Measurements from ENCODE around the gene EXOC3. TPM values are rescaled to one million over a fixed set of nuclear protein-coding genes. Genes with fewer than 3 reads are reported as not detected.

The EXOC3 gene
- total RNA-seq, 2 donors from 2014 or later: 38.6 to 53.7 TPM

DNA sequence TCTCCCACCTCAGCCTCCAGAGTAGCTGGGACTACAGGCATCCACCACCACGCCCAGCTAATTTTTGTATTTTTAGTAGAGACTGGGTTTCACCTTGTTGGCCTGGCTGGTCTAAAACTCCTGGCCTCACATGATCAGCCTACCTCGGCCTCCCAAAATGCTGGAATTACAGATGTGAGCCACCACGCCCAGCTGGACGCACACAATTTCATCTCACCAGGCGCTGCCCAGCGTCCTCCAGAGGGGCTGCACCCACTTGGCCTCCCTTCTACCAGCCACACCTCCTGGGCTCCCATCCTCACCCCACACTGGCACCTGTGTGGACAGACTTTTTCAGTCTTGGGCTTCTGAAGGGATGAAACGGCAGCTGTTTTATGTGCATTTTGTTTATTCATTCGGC, 3.8 kb upstream of the EXOC3 start:
- Histone ChIP-seq H3K4me1 (ENCODE audit: control insufficient read depth, insufficient read depth, low read length) (peaks cover 6% of the 10 kb centered on the region), H3K27ac (ENCODE audit: low read depth, low read length) (no peak overlapping the region), H3K27me3 (ENCODE audit: control insufficient read depth, insufficient read depth, low read length, poor library complexity, severe bottlenecking) (no peaks in the 10 kb centered on the region), H3K9me3 (ENCODE audit: control insufficient read depth, low read length) (no peaks in the 10 kb centered on the region), H3K9ac (ENCODE audit: extremely low read depth, low read length, poor library complexity, severe bottlenecking) (no peak overlapping the region), H3K36me3 (ENCODE audit: control insufficient read depth, insufficient read depth, low read length) (no peaks in the 10 kb centered on the region), H3K4me3 (ENCODE audit: low read length) (no peak overlapping the region)
- no peak overlapping the region for H3K27ac Mint-ChIP-seq
- WGBS, 2 experiments (ENCODE audit: insufficient coverage in 1 of 2, insufficient read length in 1 of 2): 81 to 94% methylated on average over 4 to 8 of the region's 8 CpGs
- peak; percentile 20 for DNase-seq
- peaks cover 2% of the 10 kb centered on the region for H3K4me1 Mint-ChIP-seq
- H3K27me3 Mint-ChIP-seq (ENCODE audit: insufficient read depth): peaks cover 7% of the 10 kb centered on the region
- H3K4me3 Mint-ChIP-seq: no peak overlapping the region
- H3K9me3 Mint-ChIP-seq: no peaks in the 10 kb centered on the region
- TF ChIP-seq, protein P1, sequence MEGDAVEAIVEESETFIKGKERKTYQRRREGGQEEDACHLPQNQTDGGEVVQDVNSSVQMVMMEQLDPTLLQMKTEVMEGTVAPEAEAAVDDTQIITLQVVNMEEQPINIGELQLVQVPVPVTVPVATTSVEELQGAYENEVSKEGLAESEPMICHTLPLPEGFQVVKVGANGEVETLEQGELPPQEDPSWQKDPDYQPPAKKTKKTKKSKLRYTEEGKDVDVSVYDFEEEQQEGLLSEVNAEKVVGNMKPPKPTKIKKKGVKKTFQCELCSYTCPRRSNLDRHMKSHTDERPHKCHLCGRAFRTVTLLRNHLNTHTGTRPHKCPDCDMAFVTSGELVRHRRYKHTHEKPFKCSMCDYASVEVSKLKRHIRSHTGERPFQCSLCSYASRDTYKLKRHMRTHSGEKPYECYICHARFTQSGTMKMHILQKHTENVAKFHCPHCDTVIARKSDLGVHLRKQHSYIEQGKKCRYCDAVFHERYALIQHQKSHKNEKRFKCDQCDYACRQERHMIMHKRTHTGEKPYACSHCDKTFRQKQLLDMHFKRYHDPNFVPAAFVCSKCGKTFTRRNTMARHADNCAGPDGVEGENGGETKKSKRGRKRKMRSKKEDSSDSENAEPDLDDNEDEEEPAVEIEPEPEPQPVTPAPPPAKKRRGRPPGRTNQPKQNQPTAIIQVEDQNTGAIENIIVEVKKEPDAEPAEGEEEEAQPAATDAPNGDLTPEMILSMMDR (conservative IDR thresholded peaks at IDR 0.05): no peak
- no peaks in the 10 kb centered on the region for H3K36me3 Mint-ChIP-seq (ENCODE audit: low read depth)

DNA sequence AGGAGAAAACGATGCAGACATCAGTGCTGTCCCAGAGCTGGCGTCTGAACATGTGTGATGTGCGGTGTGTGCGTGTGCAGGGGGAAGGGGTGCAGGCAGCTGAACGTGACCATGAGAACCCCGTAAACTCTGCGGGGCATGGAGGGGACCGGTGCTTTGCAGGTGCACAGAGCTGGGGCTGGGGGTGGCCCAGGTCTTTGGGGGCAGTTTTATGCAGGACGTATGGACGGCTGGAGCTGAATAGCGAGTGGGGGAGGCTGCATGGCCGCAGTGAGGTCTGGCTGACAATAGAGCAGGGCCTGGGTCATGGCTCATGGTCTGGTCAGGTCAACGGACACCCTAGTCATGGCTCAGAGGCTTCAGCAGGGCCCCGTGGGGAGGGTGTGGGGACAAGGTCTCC, 3.3 kb upstream of the EXOC3 start:
- Mint-ChIP-seq H3K27ac (no peak overlapping the region), H3K9me3 (no peaks in the 10 kb centered on the region), H3K4me3 (no peak overlapping the region), H3K36me3 (ENCODE audit: low read depth) (no peaks in the 10 kb centered on the region), H3K4me1 (peaks cover 4% of the 10 kb centered on the region), H3K27me3 (ENCODE audit: insufficient read depth) (peaks cover 7% of the 10 kb centered on the region)
- Histone ChIP-seq H3K9me3 (ENCODE audit: control insufficient read depth, low read length) (no peaks in the 10 kb centered on the region), H3K4me1 (ENCODE audit: control insufficient read depth, insufficient read depth, low read length) (peaks cover 6% of the 10 kb centered on the region), H3K9ac (ENCODE audit: extremely low read depth, low read length, poor library complexity, severe bottlenecking) (no peak overlapping the region), H3K27ac (ENCODE audit: low read depth, low read length) (no peak overlapping the region), H3K36me3 (ENCODE audit: control insufficient read depth, insufficient read depth, low read length) (no peaks in the 10 kb centered on the region), H3K27me3 (ENCODE audit: control insufficient read depth, insufficient read depth, low read length, poor library complexity, severe bottlenecking) (no peaks in the 10 kb centered on the region), H3K4me3 (ENCODE audit: low read length) (no peak overlapping the region)
- 92 to 96% methylated on average over 13 to 14 of the region's 14 CpGs for WGBS, 2 experiments (ENCODE audit: insufficient coverage in 1 of 2, insufficient read length in 1 of 2)
- peak; percentile 29 for DNase-seq
- TF ChIP-seq, protein P1 (conservative IDR thresholded peaks at IDR 0.05): no peak

DNA sequence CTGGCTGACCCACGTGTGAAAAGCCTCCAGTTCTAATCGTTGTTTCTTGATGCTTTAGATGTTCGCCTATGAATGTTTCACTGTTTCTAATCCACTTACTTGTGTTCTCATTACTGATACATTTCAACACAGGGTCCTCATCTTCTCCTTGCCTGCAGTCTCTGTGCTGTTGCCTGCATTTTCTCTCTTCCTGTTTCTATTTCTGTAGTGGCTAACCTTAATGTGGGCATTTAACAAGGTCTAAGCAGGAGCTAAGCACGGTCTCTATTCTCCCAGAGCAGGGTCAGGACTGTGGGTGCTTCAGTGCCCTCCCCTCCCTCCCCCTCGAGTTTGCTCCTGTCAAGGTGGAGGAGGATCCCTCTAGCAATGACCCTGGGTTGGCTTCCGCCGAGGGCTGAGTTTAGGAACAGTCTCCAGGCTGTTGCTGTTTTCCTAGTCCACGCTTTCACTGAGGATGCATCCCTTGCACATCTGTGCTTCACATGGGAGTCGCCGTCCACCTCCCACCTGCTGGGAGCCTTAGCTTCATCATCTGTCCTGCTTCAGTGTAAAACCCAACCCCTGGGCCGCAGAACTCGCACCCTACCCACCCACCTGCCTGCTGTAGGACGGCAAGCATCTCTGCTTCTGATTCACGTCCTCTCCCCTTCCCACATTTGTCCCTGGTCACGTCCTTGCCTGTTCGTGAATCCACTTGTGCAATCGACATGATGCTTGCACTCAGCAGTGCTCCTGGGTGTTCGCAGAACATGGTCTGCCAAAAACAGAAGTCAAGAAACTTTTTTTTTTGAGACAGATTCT, 2.4 kb upstream of the EXOC3 start:
- H3K9me3 Mint-ChIP-seq: no peaks in the 10 kb centered on the region
- TF ChIP-seq, protein P1 (conservative IDR thresholded peaks at IDR 0.05): no peak
- no peaks in the 10 kb centered on the region for H3K9me3 ChIP-seq (ENCODE audit: control insufficient read depth, low read length)
- no peak overlapping the region for H3K4me3 ChIP-seq (ENCODE audit: low read length)
- H3K27me3 Mint-ChIP-seq (ENCODE audit: insufficient read depth): peaks cover 4% of the 10 kb centered on the region
- peaks cover 3% of the 10 kb centered on the region for H3K36me3 Mint-ChIP-seq (ENCODE audit: low read depth)
- H3K9ac ChIP-seq (ENCODE audit: extremely low read depth, low read length, poor library complexity, severe bottlenecking): no peak overlapping the region
- no peak overlapping the region for H3K4me3 Mint-ChIP-seq
- H3K27me3 ChIP-seq (ENCODE audit: control insufficient read depth, insufficient read depth, low read length, poor library complexity, severe bottlenecking): no peaks in the 10 kb centered on the region
- no peak overlapping the region for H3K27ac Mint-ChIP-seq
- peaks cover 4% of the 10 kb centered on the region for H3K4me1 Mint-ChIP-seq
- peak; percentile 29 for DNase-seq
- H3K27ac ChIP-seq (ENCODE audit: low read depth, low read length): no peak overlapping the region
- WGBS, 2 experiments (ENCODE audit: insufficient coverage in 1 of 2, insufficient read length in 1 of 2): 86 to 89% methylated on average over 18 of the region's 18 CpGs
- peaks cover 6% of the 10 kb centered on the region for H3K4me1 ChIP-seq (ENCODE audit: control insufficient read depth, insufficient read depth, low read length)
- no peaks in the 10 kb centered on the region for H3K36me3 ChIP-seq (ENCODE audit: control insufficient read depth, insufficient read depth, low read length)
